Progenitor cell of endocrine pancreas (in vitro differentiated cells): ENCODE results near the gene NCAPG2. TPM values are rescaled to one million over a fixed set of nuclear protein-coding genes. Genes with fewer than 3 reads are reported as not detected.

Experiments used
- DNase-seq: peaks from one replicate; pipeline ENCODE4 v3.0.0; 2021; ENCODE audit warnings: low spot score; ENCODE audit not compliant: unreplicated experiment
- H3K27ac Mint-ChIP-seq: 2 replicates; pipeline ENCODE4 v1.8.0; 2021; ENCODE audit warnings: mild to moderate bottlenecking, moderate library complexity, mixed read lengths
- H3K27me3 Mint-ChIP-seq: 2 replicates; pipeline ENCODE4 v1.8.0; 2021; ENCODE audit warnings: mixed read lengths
- H3K36me3 Mint-ChIP-seq: 2 replicates; pipeline ENCODE4 v1.8.0; 2022; ENCODE audit warnings: mixed read lengths; ENCODE audit not compliant: insufficient read depth
- H3K4me1 Mint-ChIP-seq: 2 replicates; pipeline ENCODE4 v1.8.0; 2021; ENCODE audit warnings: low read depth, mixed read lengths
- H3K4me3 Mint-ChIP-seq: 2 replicates; pipeline ENCODE4 v1.8.0; 2021; ENCODE audit warnings: low read depth, mild to moderate bottlenecking, moderate library complexity, mixed read lengths
- H3K9me3 Mint-ChIP-seq: 2 replicates; pipeline ENCODE4 v1.8.0; 2021; ENCODE audit warnings: low read depth, mixed read lengths
- total RNA-seq: library from RNA; stranded (reverse); gene quantifications from 2 replicates; pipeline ENCODE4 v1.2.1, GENCODE V29; 2021
- TF ChIP-seq, protein P1 (sequence below): fragments of 200-600 bp; sonication (generic); IDR thresholded peaks from one replicate; pipeline ENCODE4 v1.5.0; 2021; ENCODE audit warnings: antibody characterized with exemption, mild to moderate bottlenecking; ENCODE audit not compliant: unreplicated experiment

NCAPG2 gene
- total RNA-seq, 1 donor from 2014 or later = 28.3 TPM

DNA sequence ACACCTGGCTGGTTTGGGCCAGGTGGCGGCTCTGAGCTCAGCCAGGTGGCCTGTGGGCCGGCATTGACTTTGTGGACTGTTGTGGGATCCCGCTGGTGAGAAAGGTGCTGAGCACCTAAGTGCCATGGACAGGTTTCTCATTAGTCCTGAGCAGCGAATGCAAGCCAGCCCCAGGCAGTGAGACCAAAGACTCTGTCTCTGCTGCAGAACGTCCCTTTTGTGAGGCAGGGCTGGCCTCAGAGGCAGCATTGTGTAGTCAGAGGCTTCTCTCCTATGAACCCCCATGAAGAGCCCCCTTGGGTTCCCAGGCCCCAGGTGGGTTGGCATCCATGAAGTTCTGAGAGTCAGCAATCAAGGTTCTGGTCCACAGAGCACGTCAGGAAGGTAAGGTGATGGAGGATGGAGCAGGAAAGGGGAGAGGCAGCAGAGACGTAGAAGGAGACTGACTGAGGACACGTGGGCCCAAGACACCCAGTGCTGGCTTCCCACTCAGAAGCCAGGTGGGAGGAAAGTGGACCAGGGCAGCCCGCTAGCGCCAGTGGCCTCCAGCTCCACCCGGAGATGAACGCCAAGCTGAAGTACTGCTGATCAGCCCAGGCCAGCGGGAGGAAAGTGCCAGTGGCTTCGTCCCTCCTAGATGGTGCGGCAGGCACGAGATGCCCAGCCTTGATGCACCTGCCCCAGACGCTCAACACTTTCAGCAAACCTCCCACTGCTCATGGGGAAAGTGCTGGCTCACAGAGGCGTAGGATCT is 97.8 kb downstream of the NCAPG2 start:
- TF ChIP-seq, protein P1, sequence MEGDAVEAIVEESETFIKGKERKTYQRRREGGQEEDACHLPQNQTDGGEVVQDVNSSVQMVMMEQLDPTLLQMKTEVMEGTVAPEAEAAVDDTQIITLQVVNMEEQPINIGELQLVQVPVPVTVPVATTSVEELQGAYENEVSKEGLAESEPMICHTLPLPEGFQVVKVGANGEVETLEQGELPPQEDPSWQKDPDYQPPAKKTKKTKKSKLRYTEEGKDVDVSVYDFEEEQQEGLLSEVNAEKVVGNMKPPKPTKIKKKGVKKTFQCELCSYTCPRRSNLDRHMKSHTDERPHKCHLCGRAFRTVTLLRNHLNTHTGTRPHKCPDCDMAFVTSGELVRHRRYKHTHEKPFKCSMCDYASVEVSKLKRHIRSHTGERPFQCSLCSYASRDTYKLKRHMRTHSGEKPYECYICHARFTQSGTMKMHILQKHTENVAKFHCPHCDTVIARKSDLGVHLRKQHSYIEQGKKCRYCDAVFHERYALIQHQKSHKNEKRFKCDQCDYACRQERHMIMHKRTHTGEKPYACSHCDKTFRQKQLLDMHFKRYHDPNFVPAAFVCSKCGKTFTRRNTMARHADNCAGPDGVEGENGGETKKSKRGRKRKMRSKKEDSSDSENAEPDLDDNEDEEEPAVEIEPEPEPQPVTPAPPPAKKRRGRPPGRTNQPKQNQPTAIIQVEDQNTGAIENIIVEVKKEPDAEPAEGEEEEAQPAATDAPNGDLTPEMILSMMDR = no peak
- H3K4me3 Mint-ChIP-seq = no peak overlapping the region
- DNase-seq = no peak
- no peaks in the 10 kb centered on the region for H3K27me3 Mint-ChIP-seq
- H3K27ac Mint-ChIP-seq = no peak overlapping the region
- no peaks in the 10 kb centered on the region for H3K36me3 Mint-ChIP-seq
- H3K9me3 Mint-ChIP-seq = no peaks in the 10 kb centered on the region
- no peaks in the 10 kb centered on the region for H3K4me1 Mint-ChIP-seq

DNA sequence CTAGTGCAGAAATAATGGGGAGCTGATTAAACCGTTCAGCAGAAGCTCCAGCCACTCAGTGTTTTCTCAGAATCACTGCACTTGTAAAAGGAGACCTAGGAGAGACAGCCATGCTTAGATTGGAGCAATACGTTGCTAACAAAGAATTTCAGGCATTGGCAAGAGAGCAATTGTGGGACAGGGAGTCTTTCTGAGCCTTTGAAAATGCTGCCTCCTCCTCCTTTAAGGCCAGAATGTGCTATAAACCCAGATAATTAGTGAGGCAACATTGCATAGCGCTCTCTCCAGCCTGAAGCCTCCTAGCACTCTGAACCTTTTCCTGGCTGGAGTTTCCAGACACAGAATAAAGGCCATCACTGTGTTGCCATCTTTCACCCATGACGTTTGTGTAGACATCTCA is 98.5 kb downstream of the NCAPG2 start:
- Mint-ChIP-seq H3K4me1 (no peaks in the 10 kb centered on the region), H3K36me3 (no peaks in the 10 kb centered on the region), H3K4me3 (no peak overlapping the region), H3K9me3 (no peaks in the 10 kb centered on the region), H3K27me3 (no peaks in the 10 kb centered on the region), H3K27ac (no peak overlapping the region)
- DNase-seq = no peak
- TF ChIP-seq, protein P1 = no peak

DNA sequence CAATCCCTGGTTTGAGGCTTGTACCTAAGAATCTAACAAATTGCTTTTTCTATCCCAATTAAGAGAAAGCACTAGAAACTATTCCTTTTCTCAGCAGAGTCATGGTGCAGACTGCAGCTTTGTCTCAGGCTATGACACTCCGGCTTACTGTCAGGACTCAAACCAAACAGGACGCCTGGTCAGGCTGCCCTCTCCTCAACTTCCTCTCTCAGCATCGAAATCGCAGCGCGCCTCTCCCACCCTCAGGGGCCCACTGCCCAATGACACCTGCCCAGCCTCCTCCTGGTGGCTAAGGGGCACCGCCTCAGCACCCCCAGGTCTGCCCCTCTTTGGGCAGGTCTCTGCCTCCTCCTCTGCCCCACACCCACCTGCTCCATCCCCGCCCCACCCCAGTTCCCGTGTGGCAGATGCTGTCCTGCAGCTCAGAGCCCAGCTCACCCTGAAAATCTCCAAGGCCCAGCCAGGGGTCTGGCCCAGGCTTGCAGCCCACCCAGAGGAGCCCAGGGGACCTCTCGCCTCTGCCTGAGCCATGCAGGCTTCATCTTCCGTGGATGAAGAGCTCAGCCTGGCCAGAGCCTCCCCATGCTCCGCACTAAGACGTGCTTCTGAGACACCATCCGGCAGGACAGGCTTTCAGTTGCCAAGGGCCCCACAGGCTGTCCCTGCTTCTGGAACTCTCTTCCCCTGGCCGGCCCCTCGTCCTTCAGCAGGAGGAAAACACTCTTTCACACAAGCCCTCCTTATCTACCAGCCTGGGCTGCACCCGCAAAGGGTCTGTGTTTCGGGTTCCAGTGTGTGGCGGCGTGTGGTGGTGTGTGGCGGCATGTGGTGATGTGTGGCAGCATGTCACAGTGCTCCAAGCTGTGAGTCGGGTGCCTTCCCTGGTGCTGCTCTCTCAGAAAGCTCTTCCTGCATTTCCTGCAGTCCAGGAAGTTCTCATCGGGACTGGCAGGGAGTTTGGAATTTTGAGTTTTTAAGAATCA is 100.5 kb downstream of the NCAPG2 start:
- peak overlapping the region; percentile 41 for H3K27ac Mint-ChIP-seq
- H3K4me3 Mint-ChIP-seq = no peak overlapping the region
- no peaks in the 10 kb centered on the region for H3K9me3 Mint-ChIP-seq
- no peaks in the 10 kb centered on the region for H3K4me1 Mint-ChIP-seq
- TF ChIP-seq, protein P1 = no peak
- H3K27me3 Mint-ChIP-seq = no peaks in the 10 kb centered on the region
- no peak for DNase-seq
- no peaks in the 10 kb centered on the region for H3K36me3 Mint-ChIP-seq

DNA sequence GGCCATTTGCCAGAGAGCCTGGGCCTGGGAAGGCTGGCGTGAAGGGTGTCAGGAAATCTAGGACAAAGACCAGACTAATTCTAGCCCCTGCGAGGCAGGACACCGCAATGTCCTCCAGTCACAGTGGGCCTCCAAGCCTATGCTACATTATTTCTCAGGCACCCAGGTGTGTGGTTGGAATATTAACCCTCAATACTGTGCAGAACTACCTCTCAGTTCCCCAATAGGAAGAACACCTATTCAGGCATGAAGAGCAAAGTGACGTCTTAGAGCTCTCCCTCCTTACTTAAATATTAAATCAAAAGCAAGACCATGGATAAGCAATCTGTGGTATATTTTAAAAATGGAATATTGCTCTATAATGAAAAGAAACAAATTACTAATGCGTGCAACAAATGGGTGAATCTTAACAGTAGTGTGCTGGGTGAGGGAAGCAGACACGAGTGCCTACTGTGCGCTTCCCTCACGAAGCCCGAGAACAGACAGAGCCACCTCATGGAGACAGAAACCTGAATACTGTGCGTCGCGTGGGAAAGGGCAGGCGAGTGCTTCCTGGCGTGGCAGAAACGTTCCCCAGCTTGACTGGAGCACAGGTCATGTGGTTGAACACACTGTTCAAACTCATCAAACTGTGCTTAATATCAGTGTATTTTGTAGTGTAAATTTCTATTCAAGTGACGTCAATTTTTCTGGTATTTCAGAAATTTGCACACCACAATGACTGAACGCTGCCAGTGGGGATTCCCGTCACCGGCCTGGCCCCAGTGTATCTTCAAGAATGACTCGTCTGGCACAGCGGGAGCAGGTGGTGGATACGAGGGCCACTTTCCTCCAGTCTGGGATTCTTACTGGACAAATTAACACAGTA is 101.5 kb downstream of the NCAPG2 start:
- H3K4me1 Mint-ChIP-seq = no peaks in the 10 kb centered on the region
- no peaks in the 10 kb centered on the region for H3K36me3 Mint-ChIP-seq
- TF ChIP-seq, protein P1 = no peak
- H3K27ac Mint-ChIP-seq = peak overlapping the region; percentile 41
- H3K4me3 Mint-ChIP-seq = no peak overlapping the region
- no peaks in the 10 kb centered on the region for H3K27me3 Mint-ChIP-seq
- no peaks in the 10 kb centered on the region for H3K9me3 Mint-ChIP-seq
- DNase-seq = no peak

DNA sequence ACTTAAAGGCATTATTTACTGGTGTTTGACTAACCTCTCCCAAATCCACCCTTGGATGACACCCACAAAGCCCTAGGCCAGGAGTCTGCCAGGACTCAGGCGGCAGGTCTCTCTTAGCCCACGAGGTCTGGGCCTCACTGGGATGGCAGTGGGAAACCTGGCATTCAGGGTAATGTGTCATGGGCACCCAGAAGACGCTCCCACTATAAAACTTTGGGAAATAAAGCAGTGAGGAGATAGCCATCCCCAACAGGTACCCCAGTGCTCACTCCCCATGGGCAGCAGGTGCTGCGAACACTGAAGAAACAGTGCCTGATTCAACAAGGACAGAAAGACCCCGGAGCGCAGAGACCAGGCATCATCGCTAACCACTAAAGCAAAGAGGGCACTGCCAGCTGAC is 102.6 kb downstream of the NCAPG2 start:
- Mint-ChIP-seq H3K4me3 (no peak overlapping the region), H3K27me3 (no peaks in the 10 kb centered on the region), H3K9me3 (no peaks in the 10 kb centered on the region), H3K27ac (no peak overlapping the region), H3K36me3 (no peaks in the 10 kb centered on the region), H3K4me1 (no peaks in the 10 kb centered on the region)
- no peak for DNase-seq
- TF ChIP-seq, protein P1 = no peak
